ENCODE measurements around the gene MORN3.
"Not testable (repeated sequence)": the region's sequence is repeated elsewhere in the genome, so short reads cannot be mapped to it uniquely, and the experiment has no call there.

The MORN3 gene

GRCh38 chr12:121663610-121663929 lies 5.9 kb downstream of the MORN3 start:
- no peak overlapping the region for H3K4me3 ChIP-seq
- DNase-seq (ENCODE audit: low spot score), result no peak
- H3K27ac ChIP-seq, result no peak overlapping the region
- TF ChIP-seq CTCF (IDR thresholded peaks at IDR 0.05), result no peak

GRCh38 chr12:121661353-121662105 lies 7.9 kb downstream of the MORN3 start:
- not testable (repeated sequence) for H3K4me3 ChIP-seq; DNase-seq (ENCODE audit: low spot score); H3K27ac ChIP-seq

GRCh38 chr12:121657305-121658008 lies 12.0 kb downstream of the MORN3 start:
- H3K27ac ChIP-seq, result no peak overlapping the region
- DNase-seq (ENCODE audit: low spot score), result no peak
- TF ChIP-seq CTCF (IDR thresholded peaks at IDR 0.05), result no peak
- no peak overlapping the region for H3K4me3 ChIP-seq

GRCh38 chr12:121656122-121656521 lies 13.3 kb downstream of the MORN3 start:
- H3K4me3 ChIP-seq, result no peak overlapping the region
- no peak for TF ChIP-seq CTCF (IDR thresholded peaks at IDR 0.05)
- no peak for DNase-seq (ENCODE audit: low spot score)
- H3K27ac ChIP-seq, result no peak overlapping the region

- no peak overlapping the region for H3K27ac ChIP-seq
- H3K4me3 ChIP-seq, result no peak overlapping the region
- TF ChIP-seq CTCF (IDR thresholded peaks at IDR 0.05), result no peak
- no peak for DNase-seq (ENCODE audit: low spot score)
These were observed 15.5 kb downstream of the MORN3 start for GRCh38 chr12:121653999-121654398.

DNA sequence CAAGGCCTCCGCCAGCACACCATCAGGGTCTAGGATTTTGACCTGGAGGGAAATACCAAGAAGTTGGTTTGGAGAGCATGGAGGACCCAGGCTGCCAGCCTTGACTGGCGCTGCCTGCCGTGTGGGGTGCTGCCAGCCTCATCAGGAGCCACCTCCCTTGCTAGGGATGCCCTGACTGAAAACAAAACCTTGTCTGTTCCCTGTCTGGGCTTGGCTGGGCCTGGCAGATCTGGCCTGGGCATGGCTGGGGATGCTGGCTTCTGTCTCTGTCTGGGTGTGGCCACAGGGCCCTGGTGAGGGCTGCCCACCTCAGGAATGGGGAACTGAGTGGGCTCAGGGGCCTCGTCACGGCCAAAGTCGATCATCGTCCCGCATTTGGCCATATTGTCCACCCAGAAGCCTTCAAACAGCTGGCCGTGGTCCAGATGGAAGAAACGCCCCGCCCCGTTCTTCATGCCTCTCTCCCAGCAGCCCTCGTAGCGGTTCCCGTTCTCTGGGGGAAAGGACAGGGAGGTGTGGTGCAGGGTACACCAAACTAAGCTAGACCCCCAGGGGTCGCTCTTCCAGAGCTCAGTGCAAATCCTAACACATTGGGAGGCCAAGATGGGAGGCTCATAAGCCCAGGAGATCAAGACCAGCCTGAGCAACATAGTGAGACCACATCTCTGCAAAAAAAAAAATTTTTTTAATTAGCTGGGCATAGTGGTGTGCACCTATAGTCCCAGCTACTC lies 16.5 kb downstream of the MORN3 start:
- no peak overlapping the region for H3K27ac ChIP-seq
- no peak overlapping the region for H3K4me3 ChIP-seq
- no peak for TF ChIP-seq CTCF (IDR thresholded peaks at IDR 0.05)
- no peak for DNase-seq (ENCODE audit: low spot score)

DNA sequence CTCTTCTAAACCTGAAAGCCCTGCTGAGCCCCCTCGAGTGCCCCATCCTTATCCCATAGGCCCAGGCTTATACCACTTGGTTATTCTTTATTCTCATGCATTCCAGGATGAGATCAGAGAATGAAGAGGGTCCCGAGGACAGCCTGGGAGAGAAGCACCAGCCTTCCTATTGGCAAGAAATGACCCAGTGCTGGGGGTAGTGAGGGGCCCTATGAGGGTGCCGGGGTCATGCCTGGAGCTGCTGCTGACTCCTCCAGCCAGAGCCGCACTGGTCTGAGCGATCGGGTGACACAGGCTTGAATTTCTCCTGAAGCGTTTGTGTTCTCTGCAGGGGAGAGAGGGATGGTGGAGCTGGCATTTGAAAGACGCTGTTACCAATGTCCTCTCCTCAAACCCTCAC lies 18.1 kb downstream of the MORN3 start:
- TF ChIP-seq CTCF (IDR thresholded peaks at IDR 0.05), result no peak
- DNase-seq (ENCODE audit: low spot score), result no peak
- H3K27ac ChIP-seq, result no peak overlapping the region

More for the DNA sequence above, 18.1 kb downstream of the MORN3 start:
- no peak overlapping the region for H3K4me3 ChIP-seq
